GM19455 (cell line): ENCODE data around the gene ST6GALNAC6.
"Not testable (repeated sequence)": the region's sequence is repeated elsewhere in the genome, so short reads cannot be mapped to it uniquely, and the experiment has no call there.

Source experiments
- ATAC-seq: cut with Tn5 transposase; IDR thresholded peaks from one replicate; pipeline ENCODE4 v1.9.1; 2021; ENCODE audit not compliant: unreplicated experiment

Gene ST6GALNAC6

DNA sequence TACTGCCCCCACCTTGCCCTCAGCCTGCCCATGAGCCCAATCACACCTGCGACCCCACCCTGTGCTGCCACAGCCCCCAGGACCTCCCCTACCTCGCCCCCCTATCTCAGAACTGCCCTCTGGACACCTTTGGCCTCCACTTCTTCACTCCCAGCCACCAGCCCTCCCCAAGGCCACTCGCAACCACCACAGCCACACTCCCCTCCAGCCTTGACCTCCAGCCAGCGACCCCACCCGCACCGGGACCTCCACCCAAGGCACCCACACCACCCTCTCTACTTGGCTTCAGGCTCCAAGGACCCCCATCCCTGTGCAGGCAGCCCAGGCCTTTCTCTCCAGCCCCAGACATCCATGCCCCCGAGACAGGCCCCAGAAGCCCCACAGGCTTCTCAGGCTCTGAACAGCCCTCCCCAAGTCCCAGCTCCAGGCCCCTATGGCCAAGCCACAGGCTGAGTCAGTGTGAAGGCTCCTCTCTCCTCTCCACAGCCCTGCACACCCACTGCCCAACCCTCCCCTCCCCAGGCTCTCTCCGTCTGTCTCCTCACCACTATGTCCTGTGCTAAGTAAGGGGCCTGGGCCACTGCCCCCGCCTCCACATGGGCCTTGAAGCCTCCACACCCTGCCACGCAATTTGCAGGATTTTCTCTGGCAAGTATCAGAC is 24.0 kb downstream of the ST6GALNAC6 start:
- ATAC-seq: no peak

DNA sequence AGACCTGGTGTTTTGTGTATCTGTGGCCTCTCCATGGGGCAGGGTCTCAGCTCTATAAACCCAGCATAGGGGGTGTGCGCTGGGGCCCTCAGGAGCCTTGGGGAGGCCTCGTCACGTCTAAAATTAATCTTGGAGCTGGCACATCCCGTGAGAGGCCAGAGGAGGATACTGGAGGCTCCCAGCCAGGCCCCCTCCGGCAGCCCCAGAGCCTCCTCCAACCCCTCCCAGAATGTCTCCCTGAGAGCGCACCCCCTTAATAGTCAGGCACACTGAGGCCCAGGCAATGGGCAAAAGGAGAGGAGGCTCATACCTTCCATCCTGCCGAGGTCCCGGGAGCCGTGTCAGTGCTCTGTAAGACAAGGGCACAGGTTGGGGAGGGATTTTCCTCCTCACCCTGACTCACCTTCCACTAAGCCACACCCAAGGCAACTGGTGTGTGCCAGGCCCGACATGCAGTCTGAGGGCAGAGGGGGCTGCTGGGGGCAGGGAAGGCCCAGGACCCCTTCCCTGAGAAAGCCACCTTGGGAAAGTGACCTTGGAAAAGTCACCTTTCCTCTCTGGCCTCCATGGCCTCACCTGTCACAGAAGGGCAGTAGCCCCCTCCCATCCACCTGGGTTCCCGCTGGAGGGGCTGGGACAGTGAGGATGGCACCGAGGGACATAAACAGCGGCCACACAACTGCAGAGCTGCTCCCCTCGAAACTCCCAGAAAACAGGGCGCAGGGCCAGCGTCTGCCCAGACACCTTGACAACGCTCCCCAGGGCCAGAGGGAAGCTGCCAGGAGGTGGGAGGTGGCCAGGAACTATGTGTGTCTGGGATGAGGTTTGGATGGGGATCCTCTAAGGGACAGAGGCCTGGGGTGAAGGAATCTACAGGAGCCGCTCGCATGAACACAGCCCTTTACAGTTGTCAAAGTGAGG is 24.8 kb downstream of the ST6GALNAC6 start:
- no peak for ATAC-seq

DNA sequence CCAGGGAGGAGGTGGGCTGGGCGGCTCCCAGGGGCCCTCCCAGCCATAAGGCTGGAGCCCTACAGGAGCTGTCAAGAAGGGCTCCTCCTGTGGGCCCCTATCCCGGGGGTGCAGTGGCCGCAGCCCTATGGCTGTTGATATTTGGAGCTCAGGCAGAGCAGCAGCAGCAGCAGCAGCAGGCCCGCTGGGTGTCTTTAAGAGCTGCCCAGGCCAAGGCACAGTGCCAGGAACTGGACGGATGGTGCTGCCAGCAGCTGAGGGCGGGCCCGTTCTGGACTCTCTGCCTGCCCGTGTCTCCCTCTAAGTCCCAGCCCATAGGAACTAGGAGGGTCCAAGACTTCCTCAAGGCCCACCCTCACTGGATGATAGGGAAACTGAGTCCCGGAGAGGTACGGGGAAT is 25.5 kb downstream of the ST6GALNAC6 start:
- no peak for ATAC-seq

DNA sequence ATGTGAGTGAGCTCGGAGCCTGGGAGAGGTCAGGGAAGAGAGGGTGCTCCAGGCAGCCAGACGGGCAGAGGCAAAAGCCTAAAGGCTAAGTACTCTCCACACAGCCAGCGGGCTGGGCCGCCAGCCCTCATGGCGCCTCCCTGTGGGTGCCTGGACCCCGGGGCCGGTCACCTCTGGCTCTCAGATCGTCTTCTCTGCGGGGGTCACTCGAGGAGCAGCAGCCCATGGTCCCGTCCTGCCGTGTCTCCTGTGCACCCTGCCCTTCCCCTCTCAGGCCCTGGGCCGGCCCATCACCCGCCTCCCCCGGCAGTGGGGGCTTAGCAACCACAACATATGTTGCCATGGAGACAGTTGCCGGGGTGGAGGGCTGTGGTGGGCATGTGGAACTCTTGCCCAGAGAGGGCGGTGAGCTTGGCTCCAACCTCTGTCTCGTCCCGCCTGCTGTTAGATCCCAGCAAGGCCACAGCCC is 26.1 kb downstream of the ST6GALNAC6 start:
- ATAC-seq: no peak

DNA sequence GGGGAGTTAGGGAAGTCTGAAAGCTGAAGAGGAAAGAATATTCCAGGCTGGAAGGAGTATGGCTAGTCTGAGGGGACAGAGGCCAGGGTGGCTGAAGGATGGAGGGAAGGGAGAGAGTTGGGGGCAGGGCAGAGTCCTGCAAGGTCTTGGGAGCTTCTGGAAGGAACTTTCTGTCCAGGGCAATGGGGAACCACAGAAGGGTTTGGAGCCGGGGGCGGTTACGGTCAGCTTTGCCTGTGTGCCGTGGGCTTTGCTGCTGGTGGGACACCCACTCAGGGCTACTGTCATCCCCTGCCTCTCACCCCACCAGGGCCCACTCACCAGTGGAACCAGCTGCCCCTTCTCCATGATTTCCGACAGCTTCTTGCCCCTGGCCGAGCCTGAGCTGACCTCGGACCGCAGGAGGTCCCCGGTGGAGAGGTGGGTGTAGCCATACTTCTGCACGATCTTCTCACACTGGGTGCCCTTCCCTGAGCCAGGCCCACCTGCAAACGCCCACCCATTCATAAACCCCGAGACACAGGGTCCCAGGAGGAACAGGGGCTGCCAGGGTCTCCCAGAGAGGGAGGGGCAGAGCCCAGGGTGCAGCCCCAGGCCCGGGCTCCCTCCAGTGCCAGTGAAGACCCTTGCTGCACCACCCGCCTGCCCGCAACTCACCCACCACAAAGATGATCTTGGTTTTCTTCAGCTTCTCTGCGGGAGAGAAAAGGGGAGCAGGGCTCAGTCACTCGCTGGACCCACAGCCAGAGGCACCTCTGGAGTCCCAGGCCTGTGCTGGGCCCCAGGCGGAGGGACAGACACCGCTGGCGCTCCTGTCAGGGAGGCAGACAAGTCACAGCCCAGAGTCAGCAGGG is 26.8 kb downstream of the ST6GALNAC6 start:
- no peak for ATAC-seq

DNA sequence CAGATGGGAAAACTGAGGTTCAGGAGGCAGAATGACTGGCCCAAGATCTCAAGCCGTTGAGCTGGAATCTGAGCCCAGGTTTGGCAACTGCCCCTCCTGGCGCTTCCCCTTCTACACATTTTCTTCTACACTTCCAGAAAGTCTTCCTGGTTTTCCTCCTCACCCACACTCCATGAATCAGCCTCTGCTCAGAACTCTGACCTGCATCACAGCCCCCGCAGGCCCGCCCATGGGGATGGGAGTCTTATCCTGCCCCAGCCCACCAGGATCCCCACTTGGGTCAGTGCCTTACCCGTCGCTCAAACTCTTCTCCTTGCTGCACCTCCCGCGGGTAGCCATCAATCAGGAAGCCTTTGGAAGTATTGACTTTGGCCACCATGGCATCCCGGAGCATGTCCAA is 27.9 kb downstream of the ST6GALNAC6 start:
- no peak for ATAC-seq

DNA sequence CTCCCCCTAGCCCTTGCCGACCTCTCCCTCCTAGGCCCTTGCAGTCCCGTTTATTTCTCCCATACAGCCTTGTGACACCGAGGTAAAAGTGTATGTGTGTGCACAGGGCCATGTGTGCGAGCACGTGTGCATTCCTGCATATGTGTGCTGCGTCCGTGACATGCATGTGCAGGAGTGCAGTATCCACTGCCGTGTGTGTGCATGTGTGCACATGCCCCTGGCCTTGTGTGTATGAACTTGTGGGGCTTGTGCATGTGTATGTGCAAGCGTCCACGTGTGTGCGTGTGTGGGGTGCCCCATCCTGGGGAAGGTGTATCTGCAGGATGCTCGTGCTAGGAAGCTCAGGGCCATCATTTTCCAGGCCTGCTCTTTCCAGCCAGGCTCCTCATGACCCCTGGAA is 28.5 kb downstream of the ST6GALNAC6 start:
- ATAC-seq: no peak

DNA sequence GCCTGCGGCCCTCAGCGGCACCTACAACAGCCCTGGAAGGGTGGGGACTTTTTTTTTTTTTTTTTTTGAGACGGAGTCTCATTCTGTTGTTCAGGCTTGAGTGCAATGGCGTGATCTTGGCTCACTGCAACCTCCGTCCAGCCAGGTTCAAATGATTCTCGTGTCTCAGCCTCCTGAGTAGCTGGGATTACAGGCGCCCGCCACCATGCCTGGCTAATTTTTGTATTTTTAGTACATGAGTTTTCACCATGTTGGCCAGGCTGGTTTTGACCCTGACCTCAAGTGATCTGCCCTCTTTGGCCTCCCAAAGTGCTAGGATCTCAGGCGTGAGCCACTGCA is 29.3 kb downstream of the ST6GALNAC6 start:
- not testable (repeated sequence) for ATAC-seq

DNA sequence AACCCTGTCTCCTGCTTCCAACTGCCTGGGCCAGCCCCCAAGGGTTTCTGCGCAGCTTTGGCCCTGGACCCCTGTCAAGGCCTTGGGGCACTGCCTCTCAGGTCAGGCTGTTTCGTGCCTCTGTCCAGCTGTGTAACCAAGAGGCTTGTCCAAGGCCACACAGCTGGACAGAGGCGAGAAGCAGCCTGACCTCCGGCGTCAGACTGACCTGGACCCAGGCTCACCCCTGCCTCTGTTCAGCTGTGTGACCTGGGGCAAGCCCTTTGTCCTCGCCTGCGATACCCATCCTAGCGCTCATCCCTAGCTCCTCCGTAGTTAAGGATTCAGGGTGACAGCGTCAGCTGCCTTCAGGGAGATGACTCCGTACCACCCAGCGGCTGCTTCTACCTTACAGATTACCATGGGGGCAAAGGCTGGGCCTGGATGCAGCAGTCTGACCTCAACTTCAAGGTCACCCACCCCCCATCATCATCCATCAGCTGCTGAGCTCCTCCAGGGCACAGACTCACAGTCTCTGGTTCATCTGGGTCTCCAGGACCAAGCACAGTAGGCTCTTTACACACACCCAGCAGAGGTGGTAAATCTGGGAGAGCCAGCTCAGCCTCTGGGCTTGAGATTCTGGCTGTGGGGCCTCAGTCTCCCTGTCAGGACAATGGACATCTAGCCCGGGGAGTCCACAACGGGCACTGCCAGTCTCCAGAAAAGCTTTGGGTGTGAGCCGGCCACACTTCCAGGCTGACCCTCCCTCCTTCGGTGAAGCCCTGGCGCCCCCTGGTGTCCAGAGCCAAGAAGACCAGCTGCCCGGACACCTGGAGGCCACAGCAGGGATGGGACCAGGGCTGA is 29.9 kb downstream of the ST6GALNAC6 start:
- ATAC-seq: no peak

DNA sequence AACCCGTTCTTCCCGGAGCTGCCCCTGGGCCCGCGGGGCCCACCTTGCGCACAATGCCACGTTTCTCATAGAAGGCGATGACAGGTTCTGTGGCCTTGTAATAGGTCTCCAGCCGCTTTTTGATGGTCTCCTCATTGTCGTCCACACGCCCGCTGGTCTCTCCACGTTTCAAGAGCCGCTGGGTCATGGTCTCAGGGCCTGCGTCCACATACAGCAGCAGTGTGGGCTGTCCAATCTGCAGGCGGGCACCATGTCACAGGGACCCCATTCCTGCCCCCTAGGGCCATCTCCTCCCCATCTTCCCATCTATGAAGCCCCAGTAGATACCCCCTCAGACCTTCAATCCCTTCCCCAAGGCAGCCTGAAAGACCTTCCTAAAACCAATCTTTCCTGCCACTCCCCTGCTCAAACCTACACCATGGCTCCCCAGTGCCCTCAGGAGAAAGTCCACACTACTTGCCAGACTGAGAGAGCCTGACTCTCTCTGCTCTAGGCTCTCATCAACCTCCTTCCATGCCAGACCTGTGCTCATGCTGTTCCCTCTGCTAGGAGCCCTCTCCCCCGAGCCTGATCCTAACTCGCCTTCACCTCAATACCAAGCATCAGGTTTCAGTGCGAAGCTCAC is 31.0 kb downstream of the ST6GALNAC6 start:
- no peak for ATAC-seq

DNA sequence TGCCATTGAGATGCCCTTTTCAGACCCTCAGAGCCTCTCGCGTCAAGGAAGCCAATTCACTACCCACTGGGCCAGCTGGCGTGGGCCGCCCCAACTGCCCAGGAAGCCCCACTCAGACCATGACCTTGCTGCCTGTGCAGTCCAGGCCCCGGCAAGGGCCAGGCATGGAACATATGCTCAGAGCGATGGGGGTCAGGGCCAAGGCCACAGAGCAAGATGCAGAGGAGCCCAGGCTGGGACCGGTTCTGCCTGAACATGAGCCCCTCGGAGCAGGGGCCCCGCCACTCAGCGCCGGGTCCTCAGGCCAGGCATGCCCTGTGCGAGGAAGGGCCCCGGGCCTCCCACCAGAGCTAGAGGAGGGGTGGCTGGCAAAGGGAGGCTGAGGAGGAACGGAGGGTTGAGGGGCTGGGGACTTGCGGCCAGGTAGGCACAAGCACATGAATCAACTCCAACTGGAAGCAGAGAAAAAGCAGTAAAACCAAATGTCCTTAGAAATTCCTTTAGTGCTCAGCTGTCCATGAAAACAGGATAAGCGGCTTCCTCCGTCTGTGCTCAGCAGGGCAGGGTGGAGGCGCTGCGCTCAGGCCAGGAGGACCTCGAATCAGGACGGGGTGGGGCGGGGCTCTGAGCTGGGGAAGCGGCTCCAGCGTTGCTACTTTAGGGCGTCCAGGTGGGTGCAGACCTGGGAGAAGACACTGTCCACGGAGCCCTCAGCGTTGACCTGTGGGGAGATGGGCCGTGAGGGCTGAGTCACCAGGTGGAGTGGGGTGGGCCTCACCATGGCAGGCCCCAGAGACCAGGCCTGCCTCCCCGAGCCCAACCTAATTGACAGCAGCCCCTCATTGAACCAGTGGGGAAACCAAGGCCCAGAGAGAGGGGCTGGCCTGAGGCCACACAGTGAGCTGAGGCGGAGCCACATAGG is 31.8 kb downstream of the ST6GALNAC6 start:
- ATAC-seq: no peak

DNA sequence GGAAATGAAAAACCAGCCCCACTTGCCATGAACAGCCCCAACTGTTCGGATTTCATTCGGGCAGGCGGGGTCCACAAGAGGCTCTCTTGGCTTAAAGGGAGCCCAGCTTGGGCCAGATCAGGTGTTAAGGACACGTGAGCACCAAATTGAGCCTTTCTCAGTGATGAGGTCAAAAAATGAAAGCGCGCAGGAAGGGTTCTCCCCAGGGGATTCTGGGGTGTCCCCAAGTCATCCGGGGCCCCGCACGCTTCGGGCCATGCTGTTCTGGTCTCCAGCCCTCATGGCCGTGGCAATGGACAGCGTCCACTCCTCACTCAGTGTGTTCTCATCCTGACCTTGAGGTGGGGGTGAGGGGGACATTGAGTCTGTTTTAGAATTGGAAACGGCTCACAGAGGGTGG is 32.9 kb downstream of the ST6GALNAC6 start:
- ATAC-seq: no peak

DNA sequence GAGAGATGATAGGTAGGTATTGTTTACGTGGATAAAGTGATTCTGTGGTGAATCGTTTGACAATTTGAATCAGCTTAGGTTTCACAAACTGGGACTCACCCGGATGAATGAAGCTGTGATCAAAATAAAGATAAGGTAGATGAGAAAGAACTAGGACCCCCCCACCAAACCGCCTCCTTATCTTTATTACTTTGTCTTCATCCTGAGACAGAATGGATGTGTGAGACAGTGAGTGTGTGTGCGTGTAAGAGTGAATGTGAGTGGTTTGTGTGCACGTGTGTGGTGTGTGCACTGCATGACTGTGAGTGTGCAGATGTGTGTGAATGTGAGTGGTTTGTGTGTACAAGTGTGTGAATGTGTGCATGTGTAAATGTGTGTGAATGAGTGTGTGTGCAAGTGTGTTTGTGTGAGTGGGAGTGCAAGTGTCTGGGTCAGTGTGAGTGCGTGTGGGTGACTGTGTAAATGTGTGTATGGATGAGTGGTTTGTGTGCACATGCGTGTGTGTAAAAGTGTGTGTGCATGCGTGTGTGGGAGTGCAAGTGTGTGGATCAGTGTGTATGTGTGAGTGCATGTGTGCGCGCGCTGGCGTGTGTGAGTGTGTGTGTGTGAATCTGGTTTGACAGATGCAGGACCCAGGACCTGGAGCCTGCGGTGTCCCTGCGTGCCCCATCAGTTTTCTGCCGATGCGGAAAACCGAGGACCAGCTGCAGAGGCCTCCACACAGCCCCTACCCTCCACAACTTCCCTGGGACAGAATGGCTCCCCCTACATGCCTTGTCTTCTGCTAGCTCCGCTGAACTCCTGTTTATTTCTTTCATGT is 33.5 kb downstream of the ST6GALNAC6 start:
- ATAC-seq: no peak

DNA sequence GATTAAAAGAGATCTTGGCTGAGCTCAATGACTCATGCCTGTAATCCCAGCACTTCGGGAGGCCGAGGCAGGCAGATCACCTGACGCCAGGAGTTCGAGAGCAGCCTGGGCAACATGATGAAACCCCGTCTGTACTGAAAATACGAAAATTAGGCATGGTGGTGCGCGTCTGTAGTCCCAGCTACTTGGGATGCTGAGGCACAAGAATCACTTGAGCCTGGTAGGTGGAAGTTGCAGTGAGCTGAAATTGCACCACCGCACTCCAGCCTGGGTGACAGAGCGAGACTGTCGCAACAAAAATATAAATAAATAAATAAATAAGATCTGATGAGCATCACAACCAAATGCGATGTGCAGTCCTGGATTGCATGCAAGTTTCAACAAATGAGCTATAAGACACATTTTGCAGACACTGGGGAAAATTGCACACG is 36.2 kb downstream of the ST6GALNAC6 start:
- ATAC-seq: no peak

DNA sequence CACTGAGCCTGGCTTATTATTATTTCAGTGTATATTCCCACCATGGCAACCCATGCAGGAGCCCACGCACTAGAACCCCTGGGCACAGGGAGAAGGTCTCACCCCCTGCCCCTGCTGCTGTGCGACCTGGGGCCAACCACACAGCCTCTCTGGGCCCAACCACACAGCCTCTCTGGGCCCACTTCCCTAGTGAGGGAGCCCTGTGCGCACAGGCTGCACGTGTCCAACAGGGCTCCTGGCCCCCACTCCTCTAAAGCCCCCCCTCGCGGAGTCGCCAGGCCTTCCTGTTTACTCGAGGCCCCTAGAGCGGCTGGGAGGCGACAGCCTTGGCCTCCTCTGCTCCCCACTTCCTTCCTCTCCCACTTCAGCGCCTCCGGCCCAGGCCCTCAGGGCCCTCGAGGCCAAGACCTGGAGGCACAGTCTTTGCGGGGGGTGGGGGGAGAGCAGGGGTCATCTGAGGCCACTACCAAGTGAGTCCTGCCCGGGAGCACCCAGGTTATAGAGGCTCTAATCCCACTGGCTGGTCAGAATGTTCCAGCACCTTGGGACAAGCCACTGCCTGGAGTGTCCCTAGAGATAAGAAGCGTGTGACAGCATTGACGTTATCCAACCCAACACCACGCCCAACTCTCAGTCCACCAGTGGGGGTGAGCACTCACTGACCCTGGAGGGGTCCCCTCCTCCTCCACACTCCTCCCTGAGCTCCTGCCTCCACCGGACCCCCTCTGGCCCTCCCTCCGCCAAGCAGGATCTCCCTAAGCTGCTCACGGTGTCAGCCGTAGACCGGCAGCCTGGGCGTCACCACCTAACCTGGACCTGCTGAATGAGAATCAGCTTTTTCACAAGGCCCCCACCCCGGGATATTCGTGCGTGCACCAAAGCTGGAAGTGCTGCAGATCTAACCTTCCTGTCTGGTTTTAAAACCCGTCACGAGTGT is 37.1 kb downstream of the ST6GALNAC6 start:
- ATAC-seq: no peak

DNA sequence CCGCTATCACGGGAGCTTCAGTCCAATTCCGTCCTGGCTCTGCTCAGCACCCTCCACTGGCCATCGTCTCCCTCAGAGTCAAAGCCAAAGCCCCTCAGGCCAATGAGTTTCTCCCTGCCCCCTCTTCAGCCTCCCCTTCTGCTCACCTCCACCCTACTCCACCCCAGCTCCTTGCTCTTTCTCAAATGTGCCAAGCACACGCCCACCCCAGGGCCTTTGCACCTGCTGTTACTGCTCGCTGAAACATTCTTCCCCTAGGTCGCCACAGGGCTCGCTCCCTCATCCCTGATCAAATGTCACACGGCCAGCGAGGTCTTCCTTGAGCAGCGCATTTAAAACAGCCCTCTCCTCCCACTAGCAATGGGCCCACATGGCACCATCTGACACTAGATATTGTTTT is 38.6 kb downstream of the ST6GALNAC6 start:
- ATAC-seq: no peak

DNA sequence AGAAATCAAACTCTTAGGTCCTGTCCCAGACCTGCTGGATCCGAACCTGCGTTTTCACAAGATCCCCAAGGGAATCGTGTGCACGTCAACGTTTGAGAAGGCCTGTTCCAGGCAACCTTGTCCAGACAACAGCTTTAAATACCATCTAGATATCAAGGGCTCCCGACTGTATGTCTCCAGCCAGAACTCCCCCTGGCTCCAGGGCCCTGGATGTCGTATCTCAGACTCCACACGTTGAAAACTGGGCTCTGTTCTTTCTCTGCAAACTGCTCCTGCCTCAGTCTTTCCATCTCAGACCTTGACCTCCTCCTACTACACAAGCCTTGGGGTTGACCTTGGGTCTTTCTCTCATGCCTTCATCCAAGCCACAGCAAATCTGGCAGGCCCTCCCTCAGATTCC is 39.1 kb downstream of the ST6GALNAC6 start:
- no peak for ATAC-seq
